Measurements from ENCODE around the gene CTCFL. TPM values are rescaled to one million over a fixed set of nuclear protein-coding genes. Genes with fewer than 3 reads are reported as not detected.

CTCFL gene
- polyA plus RNA-seq, 1 donor from 2014 or later, result not detected

- no peak overlapping the region for H3K9ac ChIP-seq (ENCODE audit: low read length)
- H3K79me2 ChIP-seq (replicated peaks; ENCODE audit: insufficient read depth, low read length), result no peaks in the 10 kb centered on the region
- no peaks in the 10 kb centered on the region for H3K9me3 ChIP-seq (ENCODE audit: low read length)
- H2AFZ ChIP-seq (ENCODE audit: low read depth, low read length), result no peak overlapping the region
- H3K27me3 ChIP-seq (ENCODE audit: insufficient read depth, low read depth, low read length), result no peaks in the 10 kb centered on the region
- H3F3A ChIP-seq (ENCODE audit: insufficient read depth, low read length, poor library complexity, severe bottlenecking), result no peaks in the 10 kb centered on the region
- H3K9me2 ChIP-seq (ENCODE audit: insufficient read depth, low read length), result no peaks in the 10 kb centered on the region
- H3K4me3 ChIP-seq (ENCODE audit: low read length), result no peak overlapping the region
- TF ChIP-seq REST (IDR thresholded peaks at IDR 0.05; ENCODE audit: borderline replicate concordance) (no peak), SMC3 (conservative IDR thresholded peaks at IDR 0.05; ENCODE audit: poor library complexity) (no peak), RAD21 (conservative IDR thresholded peaks at IDR 0.05) (no peak), MXI1 (conservative IDR thresholded peaks at IDR 0.05; ENCODE audit: poor library complexity, severe bottlenecking) (no peak), EZH2 (IDR thresholded peaks at IDR 0.05; ENCODE audit: borderline replicate concordance, insufficient read depth, low read length, poor library complexity, severe bottlenecking) (no peak), CTCF (IDR thresholded peaks at IDR 0.05; ENCODE audit: poor library complexity, severe bottlenecking) (no peak), TAF1 (IDR thresholded peaks at IDR 0.05; ENCODE audit: low read depth) (no peak), POLR2AphosphoS5 (IDR thresholded peaks at IDR 0.05) (no peak), EP300 (conservative IDR thresholded peaks at IDR 0.05; ENCODE audit: poor library complexity, severe bottlenecking) (no peak)
- no peaks in the 10 kb centered on the region for H4K20me1 ChIP-seq (ENCODE audit: insufficient read depth)
- H3K4me2 ChIP-seq (ENCODE audit: low read length), result no peak overlapping the region
- no peak overlapping the region for H3K27ac ChIP-seq (ENCODE audit: low read length)
- no peaks in the 10 kb centered on the region for H3K36me3 ChIP-seq (ENCODE audit: insufficient read depth, low read length)
Observed at GRCh38 chr20:57566399-57566798, 41.5 kb upstream of the CTCFL start.

- Histone ChIP-seq H3K9me3 (ENCODE audit: low read length) (no peaks in the 10 kb centered on the region), H3K79me2 (replicated peaks; ENCODE audit: insufficient read depth, low read length) (no peaks in the 10 kb centered on the region), H2AFZ (ENCODE audit: low read depth, low read length) (no peak overlapping the region), H3K27ac (ENCODE audit: low read length) (no peak overlapping the region), H4K20me1 (ENCODE audit: insufficient read depth) (no peaks in the 10 kb centered on the region), H3K27me3 (ENCODE audit: insufficient read depth, low read depth, low read length) (no peaks in the 10 kb centered on the region), H3K9ac (ENCODE audit: low read length) (no peak overlapping the region), H3K4me3 (ENCODE audit: low read length) (no peak overlapping the region), H3K4me2 (ENCODE audit: low read length) (no peak overlapping the region), H3K9me2 (ENCODE audit: insufficient read depth, low read length) (no peaks in the 10 kb centered on the region), H3F3A (ENCODE audit: insufficient read depth, low read length, poor library complexity, severe bottlenecking) (no peaks in the 10 kb centered on the region), H3K36me3 (ENCODE audit: insufficient read depth, low read length) (no peaks in the 10 kb centered on the region)
- TF ChIP-seq POLR2AphosphoS5 (IDR thresholded peaks at IDR 0.05) (no peak), TAF1 (IDR thresholded peaks at IDR 0.05; ENCODE audit: low read depth) (no peak), EZH2 (IDR thresholded peaks at IDR 0.05; ENCODE audit: borderline replicate concordance, insufficient read depth, low read length, poor library complexity, severe bottlenecking) (no peak), SMC3 (conservative IDR thresholded peaks at IDR 0.05; ENCODE audit: poor library complexity) (no peak), REST (IDR thresholded peaks at IDR 0.05; ENCODE audit: borderline replicate concordance) (no peak), EP300 (conservative IDR thresholded peaks at IDR 0.05; ENCODE audit: poor library complexity, severe bottlenecking) (no peak)
Observed at GRCh38 chr20:57564951-57565642, 40.2 kb upstream of the CTCFL start.

Data from neural cell (in vitro differentiated cells).